Measurements from ENCODE around the gene IFNL1.
"Not testable (repeated sequence)": the region's sequence is repeated elsewhere in the genome, so short reads cannot be mapped to it uniquely, and the experiment has no call there.

IFNL1 gene

DNA sequence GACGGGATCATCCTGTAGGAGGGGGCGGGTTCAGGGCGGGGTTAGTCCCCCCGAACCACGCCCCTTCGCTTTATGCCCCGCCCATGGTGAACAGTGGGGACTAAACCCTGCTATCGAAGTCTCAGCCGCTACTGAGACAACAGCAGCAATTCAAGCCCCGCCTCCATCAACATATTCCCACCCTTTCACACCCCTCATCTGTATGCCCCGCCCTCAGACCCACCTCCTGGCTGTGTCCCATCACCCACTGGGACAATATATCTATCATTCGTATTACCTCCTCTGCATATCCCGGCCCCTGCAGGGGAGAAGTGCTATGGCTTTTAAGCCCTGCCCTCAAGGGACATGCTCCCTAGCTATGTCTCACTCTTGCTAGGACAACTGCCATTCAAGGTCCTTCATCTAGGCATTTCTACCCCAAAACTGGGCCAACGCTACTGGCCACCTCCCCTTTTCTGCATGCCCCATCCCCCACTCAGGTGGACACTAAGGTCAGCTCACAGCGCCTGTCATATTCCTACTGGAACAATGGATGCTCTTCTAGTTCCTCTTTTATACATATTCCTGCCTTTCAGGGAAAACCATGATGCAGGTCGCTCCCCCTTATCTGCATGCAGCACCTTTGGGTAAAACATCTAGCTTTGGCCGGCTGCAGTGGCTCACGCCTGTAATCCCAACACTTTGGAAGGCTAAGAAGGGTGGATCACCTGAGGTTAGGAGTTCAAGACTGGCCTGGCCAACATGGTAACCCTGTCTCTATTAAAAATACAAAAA lies 12.5 kb downstream of the IFNL1 start:
- no peak for DNase-seq

DNA sequence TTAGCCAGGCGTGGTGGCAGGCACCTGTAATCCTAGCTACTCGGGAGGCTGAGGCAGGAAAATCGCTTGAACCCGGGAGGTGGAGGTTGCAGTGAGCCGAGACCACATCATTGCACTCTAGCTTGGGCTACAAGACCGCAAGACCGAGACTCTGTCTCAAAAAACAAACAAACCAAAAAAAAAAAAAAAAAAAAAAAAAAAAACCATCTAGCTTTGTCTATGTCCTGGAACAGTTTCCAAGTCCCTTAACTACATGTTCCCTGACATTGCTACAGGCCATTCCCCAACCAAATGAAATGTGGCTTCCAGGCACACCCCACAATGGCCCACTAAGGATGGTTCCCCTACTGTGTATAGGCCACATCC lies 13.1 kb downstream of the IFNL1 start:
- DNase-seq = not testable (repeated sequence)

DNA sequence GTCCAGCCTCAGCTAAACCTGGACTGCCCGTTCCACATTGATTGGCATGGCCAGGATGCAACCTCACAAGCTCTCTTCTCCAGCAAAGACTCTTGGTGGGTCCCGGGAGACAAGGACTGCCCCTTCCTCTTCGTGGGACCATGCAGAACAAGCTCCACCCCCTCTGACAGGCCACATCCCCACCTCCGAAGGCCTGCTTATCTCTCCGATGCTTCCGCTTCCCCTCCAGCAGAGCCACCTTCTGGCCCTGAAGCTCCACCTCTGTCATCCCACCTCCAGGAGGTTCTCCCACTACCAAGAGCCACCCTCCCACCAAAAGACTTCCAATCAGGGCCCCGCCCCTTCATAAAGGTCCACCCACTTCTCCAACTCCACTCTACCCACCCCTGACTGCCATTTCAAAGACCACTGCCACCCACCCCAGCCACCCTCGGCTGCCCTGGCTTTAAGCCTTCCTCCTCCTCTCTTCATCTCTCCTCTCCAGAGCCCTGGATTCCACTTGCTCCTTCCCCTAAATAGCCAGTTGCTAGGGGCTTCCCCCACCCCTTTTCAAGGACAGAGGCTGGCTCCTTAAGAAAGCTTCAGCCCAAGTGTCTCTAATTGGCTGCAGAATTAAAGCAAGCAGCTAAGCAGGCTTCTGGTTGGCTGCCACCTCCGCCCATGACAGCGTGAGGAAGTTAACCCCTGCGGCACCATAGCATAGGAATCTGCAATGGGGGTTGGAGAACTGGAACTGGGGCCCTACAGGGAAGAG lies 14.5 kb downstream of the IFNL1 start:
- DNase-seq = no peak

DNA sequence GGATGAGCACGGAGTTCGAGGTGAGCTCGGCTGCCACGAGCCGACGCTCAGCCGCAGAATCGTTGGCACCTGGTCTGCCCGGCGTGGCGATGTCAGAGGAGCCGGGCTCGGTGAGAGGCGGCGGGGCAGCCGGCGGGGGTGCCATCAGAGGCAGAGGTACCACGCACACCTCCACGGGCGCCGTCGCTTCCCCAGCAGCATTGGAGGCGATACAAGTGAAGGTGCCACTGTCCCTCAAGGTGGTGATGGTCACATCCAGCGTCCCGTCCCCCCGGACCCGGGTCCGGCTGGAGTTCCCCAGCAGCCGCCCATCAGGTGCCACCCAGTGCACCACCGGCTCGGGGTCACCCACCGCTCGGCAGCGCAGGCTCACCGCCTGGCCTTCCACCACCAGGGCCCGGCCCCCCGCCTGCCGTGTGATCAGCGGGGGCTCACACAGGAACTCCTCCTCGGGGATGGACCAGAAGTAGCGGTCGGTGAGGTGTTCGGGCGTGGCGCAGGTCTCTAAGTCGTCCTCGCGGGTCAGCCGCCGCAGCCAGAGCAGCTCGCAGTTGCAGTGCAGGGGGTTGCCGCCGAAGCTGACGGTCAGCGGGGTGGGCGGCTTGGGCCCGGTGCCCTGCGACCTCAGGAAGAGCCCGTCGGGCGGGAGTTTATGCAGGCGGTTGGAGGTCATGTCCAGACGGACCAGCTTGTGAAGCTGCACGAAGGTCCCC lies 18.0 kb downstream of the IFNL1 start:
- no peak for DNase-seq

DNA sequence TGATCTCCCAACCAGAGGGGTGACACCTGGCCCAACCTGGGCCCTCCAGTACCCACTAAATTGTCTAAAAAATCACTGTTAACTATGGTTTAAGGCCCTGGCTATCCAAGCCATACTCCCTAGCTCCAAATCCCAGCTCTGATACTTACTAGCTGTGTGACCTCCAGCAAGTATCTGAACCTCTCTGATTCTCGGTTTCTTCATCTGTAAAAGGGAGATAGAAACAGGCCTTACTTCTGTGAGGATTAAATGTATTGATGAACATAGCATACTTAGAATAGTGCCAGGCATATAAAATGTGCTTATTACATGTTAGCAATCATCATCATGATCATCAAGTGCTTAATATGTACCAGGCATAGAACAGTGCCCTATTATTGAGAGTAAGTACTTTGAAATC lies 19.7 kb downstream of the IFNL1 start:
- DNase-seq = no peak

DNA sequence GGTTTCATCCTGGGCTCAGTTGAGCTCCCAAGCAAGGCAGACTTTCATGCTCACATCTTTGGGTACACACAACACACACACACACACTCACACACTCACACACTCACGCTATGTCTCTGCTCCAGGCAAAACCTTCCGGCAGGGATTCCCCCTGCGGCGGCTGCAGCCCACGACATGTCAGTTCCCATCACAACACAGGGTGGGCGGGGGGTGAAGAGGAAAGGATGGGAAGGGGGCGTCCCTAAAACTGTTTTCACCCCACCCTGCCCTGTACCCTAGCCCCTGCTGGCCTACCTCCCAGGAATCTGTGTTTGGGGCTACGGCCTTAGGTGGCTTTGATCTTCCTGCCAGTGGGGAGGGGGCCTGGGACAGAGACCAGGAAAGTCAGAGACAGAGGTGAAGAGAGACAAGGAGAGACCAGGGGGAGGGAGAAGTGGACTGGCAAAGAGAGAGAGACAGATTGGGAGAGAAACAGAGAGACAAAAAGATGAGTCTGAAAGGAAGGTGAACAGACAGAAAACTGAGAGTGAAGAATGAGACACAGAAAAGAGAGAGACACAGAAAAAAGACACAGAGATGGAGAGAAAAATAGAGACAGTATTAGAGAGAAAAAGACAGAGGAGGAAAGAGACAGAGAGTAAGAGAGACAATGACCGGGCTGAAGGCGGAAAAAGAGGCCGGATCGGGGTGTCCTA lies 20.6 kb downstream of the IFNL1 start:
- DNase-seq = no peak

DNA sequence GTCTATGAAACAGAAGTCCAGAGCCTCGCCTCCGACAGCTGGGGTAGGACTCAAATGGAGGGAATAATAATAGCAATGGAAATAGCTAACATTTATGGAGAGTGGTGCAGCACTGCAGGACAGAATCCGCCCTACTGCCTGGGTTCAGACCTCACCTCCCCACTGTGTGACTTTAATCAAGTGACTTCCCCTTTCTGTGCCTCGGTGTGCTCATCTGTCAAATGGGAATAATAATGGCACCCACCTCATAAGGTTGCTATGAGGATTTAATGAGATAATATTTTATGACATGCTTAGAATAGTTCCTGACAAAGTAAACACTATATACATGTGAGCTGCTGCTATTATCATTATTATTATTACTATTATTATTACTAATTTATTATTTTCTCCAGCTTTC lies 21.3 kb downstream of the IFNL1 start:
- no peak for DNase-seq

DNA sequence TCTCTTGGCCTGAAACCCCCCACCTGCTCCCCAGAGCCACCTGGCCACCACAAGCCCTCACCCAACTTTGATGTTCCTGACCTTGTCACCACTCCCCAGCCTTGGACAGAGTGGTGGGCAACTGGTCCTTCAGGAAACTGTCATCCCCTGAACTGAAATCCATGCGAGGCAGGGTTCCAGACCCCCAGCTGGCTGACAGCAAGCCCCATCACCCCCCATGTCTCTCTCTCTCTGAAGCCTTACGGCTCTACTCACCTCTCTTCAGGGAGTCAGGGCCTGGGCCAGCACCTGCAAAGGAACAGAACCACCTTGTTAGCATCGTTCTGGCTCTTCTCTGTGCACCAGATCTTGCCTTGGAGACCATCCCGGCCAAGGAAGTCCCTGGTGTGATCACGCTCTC lies 21.9 kb downstream of the IFNL1 start:
- no peak for DNase-seq

DNA sequence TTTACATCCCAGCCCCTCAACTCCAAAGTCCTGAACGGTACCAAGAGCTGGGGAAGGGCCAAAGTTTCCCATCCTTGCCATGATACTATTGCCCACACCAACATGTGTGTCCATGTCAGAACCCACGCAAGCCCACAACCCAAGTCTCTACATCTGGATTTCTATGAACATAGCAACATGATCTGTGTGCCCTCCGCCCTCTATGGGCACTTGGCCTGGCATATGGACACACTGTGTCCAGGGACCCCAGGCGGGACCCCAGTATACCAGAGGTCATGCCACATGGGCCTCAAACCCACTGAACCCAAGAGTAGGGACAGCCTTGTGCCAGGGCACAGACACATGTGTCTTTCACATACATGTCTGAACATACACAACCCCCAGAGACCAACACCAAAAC lies 22.5 kb downstream of the IFNL1 start:
- no peak for DNase-seq

DNA sequence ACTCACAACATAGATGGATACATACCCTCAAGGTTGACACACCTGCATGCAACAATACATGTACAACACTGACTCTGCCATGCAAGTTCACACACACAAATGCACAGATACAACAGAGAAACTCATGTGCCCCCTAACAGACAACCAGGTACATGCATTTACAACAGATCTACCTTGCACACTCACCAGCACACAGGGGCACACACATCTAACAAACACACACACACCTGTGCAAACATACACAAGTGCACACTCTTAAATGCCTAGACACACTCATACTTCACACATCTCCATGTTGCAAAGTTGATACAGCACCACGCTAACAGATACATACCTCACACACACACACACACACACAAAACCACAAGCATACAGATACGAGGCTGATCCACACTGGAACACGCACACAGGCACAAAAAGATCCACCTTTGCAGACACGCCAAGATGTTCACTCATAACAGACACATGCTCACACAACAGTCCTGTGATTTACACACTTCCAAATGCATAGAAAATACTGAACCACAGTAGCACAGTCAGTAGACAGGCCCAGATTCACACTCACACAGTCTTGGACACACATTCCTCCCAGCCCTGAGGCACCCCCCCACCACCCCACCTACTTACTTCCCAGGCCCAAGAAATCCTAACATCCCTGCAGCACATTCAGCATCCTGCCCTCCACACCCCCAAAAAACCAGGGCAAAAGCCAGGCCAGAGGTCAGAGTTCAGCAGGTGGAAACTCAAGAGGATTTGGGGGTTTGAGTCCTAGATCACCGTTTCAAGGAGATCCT lies 23.1 kb downstream of the IFNL1 start:
- no peak for DNase-seq

DNA sequence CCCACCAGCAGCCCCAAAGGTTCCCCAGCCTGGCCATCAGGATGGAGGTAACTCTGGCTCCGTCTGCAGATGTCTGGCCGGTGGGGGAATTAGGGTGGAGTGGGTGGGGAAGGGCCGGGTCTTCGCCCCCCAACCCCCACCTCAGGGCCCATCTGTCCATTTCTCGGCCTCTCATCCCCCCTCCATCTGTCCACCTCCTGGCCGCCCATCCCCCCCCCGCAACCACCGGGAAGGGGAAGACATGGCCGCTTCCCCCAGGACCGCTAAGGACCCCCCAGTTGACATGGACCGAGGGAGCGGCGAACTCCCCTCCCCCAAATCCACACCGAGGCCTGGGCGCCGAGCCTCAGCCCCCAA lies 23.7 kb downstream of the IFNL1 start:
- no peak for DNase-seq

DNA sequence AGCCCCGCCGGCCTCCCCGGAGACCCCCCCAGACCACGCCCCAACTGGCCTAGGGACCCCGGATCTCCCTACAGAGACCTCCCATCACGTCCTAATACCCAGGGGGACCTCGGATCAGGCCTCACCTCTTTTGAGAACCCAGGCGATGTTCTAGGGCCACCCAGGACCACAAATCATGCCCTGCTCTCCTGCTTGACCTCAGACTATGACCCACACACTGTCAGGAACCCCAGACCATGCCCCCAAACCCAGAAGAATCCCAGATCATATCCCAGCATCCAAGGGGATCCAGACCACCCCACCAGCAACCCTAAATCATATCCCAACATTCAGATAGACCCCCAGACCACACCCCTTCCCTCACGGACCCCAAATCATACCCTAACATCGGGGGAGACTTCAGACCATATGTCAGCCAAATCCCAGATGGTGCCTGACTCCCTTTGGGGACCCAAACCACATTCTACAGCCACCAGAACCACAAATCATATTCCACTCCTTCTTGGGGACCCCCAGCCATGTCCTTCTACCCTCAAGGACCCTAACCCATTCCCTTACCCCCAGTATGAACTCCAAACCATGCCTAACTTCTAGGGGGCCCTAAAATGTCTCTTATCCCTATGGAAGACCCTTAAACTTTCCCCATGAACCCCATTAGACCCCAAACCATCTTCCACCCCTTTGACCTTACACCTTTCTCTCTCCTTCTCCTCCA lies 25.1 kb downstream of the IFNL1 start:
- DNase-seq = no peak

DNA sequence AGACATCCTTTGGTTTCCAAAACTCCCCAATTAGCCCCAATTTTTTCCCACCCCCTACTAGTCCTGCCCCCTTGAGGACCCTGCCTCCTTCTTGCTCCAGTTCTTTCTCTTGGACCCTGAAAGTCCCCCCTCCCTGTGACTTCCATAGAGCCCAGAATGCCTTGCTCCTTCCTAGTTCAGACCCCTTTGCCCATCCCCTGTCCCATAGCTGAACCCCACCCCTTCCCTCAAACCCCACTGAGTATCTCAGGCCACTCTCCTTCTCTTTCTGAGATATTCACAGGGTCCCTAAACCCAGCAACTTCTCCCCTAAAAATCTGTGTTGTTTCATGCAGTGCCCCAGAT lies 25.6 kb downstream of the IFNL1 start:
- DNase-seq = no peak

DNA sequence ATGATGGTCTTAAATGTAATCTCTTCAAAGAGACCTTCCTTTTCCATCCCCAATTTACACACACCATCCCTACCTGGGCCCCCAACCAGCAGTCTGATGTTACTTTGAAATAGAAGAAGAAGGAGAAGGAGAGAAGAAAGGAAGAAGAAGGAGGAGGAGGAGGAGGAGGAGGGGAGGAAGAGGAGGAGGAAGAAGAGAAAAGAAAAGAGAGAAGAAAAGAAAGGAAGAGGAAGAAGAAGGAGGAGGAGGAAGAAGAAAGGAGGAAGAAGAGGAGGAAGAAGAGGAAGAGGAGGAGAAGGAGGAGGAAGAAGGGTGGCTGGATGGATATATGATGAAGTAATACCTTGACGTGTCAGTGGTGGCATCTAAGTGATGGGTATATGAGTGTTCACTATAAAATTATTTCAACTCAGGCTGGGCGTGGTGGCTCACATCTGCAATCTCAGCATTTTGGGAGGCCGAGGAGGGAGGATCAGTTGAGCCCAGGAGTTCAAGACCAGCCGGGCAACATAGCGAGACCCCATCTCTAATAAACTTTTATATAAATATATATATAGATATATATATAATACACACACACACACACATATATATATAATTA lies 28.1 kb downstream of the IFNL1 start:
- DNase-seq = no peak

DNA sequence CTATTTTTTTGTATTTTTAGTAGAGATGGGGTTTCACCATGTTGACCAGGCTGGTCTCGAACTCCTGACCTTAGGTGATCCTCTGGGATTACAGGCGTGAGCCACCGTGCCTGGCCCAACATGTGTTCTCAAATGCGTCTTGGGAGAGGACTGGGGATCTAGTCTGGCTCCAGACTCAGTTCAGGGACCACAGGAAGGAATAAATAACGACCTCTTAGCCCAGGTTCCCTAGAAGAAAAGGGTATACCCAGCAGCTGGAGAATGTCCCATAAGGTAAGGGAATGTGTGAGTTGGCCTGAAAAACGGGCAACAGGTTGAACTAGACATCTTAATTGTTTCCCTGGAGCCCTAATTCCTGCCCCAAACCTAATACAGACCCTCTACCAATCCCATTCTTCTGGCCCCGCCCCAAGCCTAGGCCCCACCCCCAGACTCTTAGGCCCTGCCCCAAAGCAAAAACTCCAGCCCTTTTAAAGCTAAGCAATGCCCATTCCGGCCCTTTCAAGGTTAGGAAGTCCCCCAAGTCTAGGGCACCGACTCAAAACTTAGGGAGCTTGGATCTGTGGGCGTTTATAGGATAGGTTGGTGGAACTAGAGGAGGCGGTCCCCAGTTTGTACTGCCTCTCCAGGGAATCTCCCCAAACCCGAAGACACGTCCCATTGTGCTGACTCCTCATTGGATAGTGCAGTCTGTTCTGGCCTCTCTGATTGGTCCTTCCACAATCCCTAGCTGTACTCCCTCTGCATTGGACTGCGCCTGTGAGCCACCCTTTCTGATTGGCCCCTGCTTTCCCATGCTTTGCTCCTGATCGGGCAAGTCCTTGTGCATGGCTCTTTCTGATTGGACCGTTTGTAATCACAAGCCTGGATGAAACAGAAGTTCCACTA lies 29.8 kb downstream of the IFNL1 start:
- DNase-seq = no peak

DNA sequence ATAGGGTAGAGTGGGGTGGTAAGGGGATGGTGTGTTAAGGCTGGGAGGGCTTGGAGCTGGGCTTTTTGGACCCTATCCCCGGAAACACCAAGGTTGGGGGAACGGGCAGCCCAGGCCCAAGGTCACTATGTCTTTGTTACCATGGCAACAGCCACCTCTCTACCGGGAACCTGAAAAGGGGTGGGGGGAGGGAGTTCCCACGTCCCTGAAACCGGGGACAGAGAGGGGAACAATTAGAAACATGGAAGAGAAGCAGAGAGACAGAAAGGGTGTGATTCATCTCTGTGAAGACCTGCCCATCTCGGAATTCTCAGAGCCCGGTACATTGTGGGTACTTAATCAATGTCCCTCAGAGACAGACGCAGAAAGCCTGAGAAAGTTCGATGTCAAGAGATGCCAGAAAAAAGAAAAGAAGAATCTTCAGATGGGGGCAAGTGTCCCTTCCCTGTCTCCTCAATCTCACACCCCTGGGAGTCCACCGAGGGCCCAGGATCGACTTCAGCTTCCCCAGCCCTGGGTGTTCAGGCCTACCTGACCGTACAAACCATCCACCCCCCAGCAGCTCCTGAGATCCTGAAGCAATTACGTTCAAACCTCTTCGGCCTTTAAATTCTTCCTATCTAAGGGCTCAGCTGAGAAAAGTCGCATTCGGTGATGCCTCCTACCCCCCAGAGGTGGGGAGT lies 31.3 kb downstream of the IFNL1 start:
- no peak for DNase-seq

DNA sequence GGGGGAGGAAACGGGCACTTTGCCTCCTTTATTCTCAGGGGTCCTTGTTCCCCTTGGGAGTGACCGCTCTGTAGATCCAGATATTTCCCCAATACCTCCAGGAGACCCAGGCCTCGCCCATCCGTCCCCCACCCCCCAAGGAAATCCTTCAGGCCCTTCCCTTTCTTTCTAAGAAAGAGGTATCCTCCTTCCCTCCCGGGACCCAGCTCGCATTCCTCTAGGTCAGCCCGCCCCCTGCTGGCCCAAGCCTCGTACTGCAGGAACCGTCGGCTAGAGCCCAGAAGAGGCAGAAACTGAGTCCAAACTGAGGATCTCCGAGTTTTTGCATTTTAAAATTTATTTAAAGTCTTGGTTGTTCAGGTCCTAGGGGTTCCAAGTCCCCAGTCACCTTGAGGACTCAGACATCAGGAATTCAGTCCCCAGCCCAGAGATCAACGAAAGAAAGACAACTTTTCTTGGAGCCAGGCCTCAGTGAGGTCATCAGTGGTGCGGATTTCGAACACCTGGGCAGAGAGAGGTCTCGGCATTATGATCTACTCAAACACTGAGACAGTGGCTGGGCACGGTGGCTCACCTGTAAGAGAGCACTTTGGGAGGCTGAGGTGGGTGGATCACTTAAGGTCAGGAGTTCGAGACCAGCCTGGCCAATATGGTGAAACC lies 32.0 kb downstream of the IFNL1 start:
- peak; percentile 95 for DNase-seq

DNA sequence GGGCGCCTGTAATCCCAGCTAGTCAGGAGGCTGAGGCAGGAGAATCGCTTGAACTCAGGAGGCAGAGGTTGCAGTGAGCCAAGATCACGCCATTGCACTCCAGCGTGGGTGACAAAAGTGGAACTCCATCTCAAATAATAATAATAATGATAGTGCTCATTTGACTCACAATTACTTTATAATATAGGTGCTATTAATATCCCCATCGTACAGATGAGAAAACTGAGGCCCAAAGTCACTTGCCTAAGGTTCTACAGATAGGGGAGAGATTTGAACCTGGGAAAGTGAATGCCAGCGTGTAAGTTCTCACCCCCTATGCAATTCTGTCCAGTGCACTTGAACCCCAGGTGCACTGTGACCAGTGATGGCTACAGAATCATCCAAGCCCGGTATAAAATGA lies 33.7 kb downstream of the IFNL1 start:
- DNase-seq = no peak

DNA sequence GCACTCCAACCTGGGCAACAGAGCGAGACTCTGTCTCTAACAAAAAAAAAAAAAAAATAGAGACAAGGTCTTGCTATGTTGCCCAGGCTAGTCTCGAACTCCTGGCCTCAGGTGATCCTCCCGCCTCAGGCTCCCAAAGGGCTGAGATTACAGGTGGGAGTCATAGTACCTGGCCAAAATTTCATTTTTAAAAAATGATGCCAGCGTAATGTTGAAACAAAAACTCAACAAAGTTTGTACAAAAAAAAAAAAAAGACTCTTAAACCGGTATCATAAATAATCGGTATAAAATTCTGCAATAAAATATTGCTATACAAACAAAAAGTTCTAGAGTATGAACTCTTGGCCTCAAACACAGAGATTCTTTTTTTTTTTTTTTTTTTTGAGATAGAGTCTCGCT lies 36.1 kb downstream of the IFNL1 start:
- DNase-seq = no peak

All from activated CD8-positive, alpha-beta memory T cell treated with anti-CD3 and anti-CD28 coated beads for 24 hours (primary cell).